GM06990 (cell line): ENCODE results near the gene RBFOX1.

Source experiments
- DNase-seq: peaks from one replicate; pipeline ENCODE4 v3.0.0-alpha.2; 2011; ENCODE audit not compliant: insufficient read length; ENCODE audit errors: extremely low read depth
- H3K27me3 ChIP-seq: replicated peaks from 2 replicates; pipeline ENCODE4 v1.6.0; 2011; ENCODE audit warnings: low read length; ENCODE audit not compliant: control insufficient read depth, insufficient read depth
- H3K36me3 ChIP-seq: 2 replicates; pipeline ENCODE4 v1.5.1; 2011; ENCODE audit warnings: low read length; ENCODE audit not compliant: control insufficient read depth, insufficient read depth
- H3K4me3 ChIP-seq: replicated peaks from 2 replicates; pipeline ENCODE4 v1.5.1; 2011; ENCODE audit warnings: low read depth, mild to moderate bottlenecking, control low read depth, low read length
- CTCF ChIP-seq: IDR thresholded peaks from 2 replicates; pipeline ENCODE4 v1.5.1; 2011; ENCODE audit warnings: low read length, control low read depth, mild to moderate bottlenecking, inconsistent platforms; ENCODE audit not compliant: insufficient read depth, poor library complexity, severe bottlenecking

The RBFOX1 gene

DNA sequence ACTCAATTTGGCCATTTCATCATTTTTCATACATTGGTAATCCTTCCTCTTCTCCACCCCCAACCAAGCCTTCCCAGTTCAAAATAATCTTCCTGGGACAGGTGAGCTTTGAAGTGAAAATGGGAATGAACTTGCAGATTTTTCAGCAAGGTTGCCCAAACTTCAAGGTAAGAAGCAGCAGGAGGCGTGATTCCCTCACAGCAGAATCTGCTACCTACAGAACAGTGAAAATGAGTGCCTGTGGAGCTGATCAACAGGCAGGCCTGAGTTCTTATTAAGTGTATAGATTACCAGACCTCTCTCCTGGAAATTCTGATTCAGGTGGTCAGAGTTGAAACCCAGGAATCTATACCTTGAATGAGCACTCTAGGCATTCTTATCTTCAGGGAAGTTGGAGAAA is 356.6 kb downstream of the RBFOX1 start:
- H3K4me3 ChIP-seq, result no peak overlapping the region
- no peak for DNase-seq

DNA sequence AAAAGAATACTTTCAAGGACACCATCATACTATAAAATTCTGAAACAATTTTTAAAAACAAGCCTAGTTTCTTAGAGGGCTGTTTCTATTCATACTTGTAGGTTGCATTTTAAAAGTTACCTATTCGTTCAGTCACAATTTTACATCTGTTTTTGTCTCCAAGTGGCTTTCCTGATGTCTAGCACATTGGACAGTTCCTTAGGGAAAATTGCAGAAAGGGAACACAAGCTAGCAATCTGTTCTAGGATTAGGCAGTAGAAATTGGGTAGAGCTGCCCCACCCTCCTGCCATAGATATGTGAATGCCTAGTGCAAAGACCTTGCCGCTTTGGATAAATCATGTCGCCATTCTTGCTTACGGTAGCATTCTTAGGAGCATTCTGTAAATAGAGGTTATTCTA is 358.9 kb downstream of the RBFOX1 start:
- Histone ChIP-seq H3K36me3 (no peaks in the 10 kb centered on the region), H3K4me3 (no peak overlapping the region), H3K27me3 (no peaks in the 10 kb centered on the region)
- DNase-seq, result no peak
- no peak for TF ChIP-seq CTCF

More for the DNA sequence above, 356.6 kb downstream of the RBFOX1 start:
- TF ChIP-seq CTCF, result no peak
- Histone ChIP-seq H3K36me3 (no peaks in the 10 kb centered on the region), H3K27me3 (no peaks in the 10 kb centered on the region)

- Histone ChIP-seq H3K27me3 (no peaks in the 10 kb centered on the region), H3K36me3 (no peaks in the 10 kb centered on the region), H3K4me3 (no peak overlapping the region)
- no peak for DNase-seq
- no peak for TF ChIP-seq CTCF
Observed at GRCh38 chr16:7703672-7704071, 371.0 kb downstream of the RBFOX1 start.

- no peak for TF ChIP-seq CTCF
- H3K36me3 ChIP-seq, result no peaks in the 10 kb centered on the region
- DNase-seq, result no peak
- H3K4me3 ChIP-seq, result no peak overlapping the region
- H3K27me3 ChIP-seq, result no peaks in the 10 kb centered on the region
Observed at GRCh38 chr16:7705885-7706284, 373.2 kb downstream of the RBFOX1 start.

DNA sequence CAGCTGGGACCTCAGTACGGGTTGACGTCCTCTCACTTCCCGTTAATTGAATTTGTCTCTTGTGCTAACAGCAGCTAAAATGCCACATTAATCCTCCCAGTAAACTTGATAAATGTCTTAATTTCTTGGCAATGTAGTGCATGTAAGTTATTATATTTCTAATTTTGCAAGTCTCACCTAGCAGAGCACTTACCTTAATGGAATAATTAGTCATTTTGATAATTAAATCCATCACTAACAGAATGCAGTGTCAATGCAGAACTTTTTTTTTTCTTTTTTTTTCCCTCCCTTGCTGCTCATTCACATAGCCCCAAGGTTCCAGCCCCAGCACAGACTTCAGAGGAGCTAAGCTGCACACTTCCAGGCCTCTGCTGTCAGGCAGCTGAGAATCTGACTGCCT is 376.5 kb downstream of the RBFOX1 start:
- no peak for TF ChIP-seq CTCF
- no peaks in the 10 kb centered on the region for H3K36me3 ChIP-seq
- no peaks in the 10 kb centered on the region for H3K27me3 ChIP-seq
- DNase-seq, result no peak
- H3K4me3 ChIP-seq, result no peak overlapping the region

GRCh38 chr16:7713244-7713643 is 380.6 kb downstream of the RBFOX1 start:
- Histone ChIP-seq H3K36me3 (no peaks in the 10 kb centered on the region), H3K4me3 (no peak overlapping the region), H3K27me3 (no peaks in the 10 kb centered on the region)
- no peak for TF ChIP-seq CTCF
- DNase-seq, result no peak
